HG03108 (cell line): ENCODE results near the gene EN1.

Source experiments
- ATAC-seq: cut with Tn5 transposase; IDR thresholded peaks from one replicate; pipeline ENCODE4 v1.9.1; 2021; ENCODE audit warnings: moderate library complexity; ENCODE audit not compliant: unreplicated experiment

Gene EN1

GRCh38 chr2:118856330-118856977, 9.0 kb upstream of the EN1 start:
- no peak for ATAC-seq

GRCh38 chr2:118855451-118856279, 8.2 kb upstream of the EN1 start:
- ATAC-seq: peak; percentile 91

- ATAC-seq: no peak
Measured at GRCh38 chr2:118854507-118855345, 7.3 kb upstream of the EN1 start.

GRCh38 chr2:118853651-118854291, 6.3 kb upstream of the EN1 start:
- ATAC-seq: no peak

- ATAC-seq: no peak
Measured at GRCh38 chr2:118853129-118853640, 5.7 kb upstream of the EN1 start.

- ATAC-seq: no peak
Measured at GRCh38 chr2:118852605-118853128, 5.2 kb upstream of the EN1 start.

GRCh38 chr2:118851650-118852049, 4.2 kb upstream of the EN1 start:
- no peak for ATAC-seq

GRCh38 chr2:118850901-118851415, 3.5 kb upstream of the EN1 start:
- ATAC-seq: no peak

- ATAC-seq: no peak
Measured at GRCh38 chr2:118850168-118850900, 2.9 kb upstream of the EN1 start.

- no peak for ATAC-seq
Measured at GRCh38 chr2:118849226-118850167, 2.0 kb upstream of the EN1 start.

- ATAC-seq: no peak
Measured at GRCh38 chr2:118848381-118849225, 1.2 kb upstream of the EN1 start.

- ATAC-seq: no peak
Measured at GRCh38 chr2:118847762-118848172, 319 bp upstream of the EN1 start.

GRCh38 chr2:118846442-118846952, 951 bp downstream of the EN1 start:
- ATAC-seq: no peak

GRCh38 chr2:118845522-118846441, 1.7 kb downstream of the EN1 start:
- ATAC-seq: no peak

- no peak for ATAC-seq
Measured at GRCh38 chr2:118845005-118845521, 2.4 kb downstream of the EN1 start.
